Panc1 (cell line): ENCODE results near the gene RICTOR. TPM values are rescaled to one million over a fixed set of nuclear protein-coding genes. Genes with fewer than 3 reads are reported as not detected.

ENCODE experiments used
- ATAC-seq: fragments of 200-7000 bp; cut with Tn5 transposase; 2 replicates; pipeline ENCODE4 v1.9.1; 2020; ENCODE audit warnings: mild to moderate bottlenecking, moderate library complexity
- BruUV-seq: library from RNA; stranded (reverse); fragments of 400-500 nt; replicated peaks from 2 replicates; lab custom pipeline; 2021; lab: Mats Ljungman, UMichigan
- CTCF ChIA-PET: fragments of 300-600 bp; sonication (Branson Sonifier 250); formaldehyde crosslinking; loops from one replicate; lab custom pipeline; 2022; ENCODE audit warnings: antibody characterized with exemption; lab: Charles Lee
- POLR2A ChIA-PET: fragments of 300-600 bp; sonication (Branson Sonifier 250); formaldehyde crosslinking; loops from one replicate; lab custom pipeline; 2022; ENCODE audit warnings: antibody characterized with exemption; lab: Charles Lee
- DNase-seq: peaks from one replicate; pipeline ENCODE4 v3.0.0-alpha.2; 2010; ENCODE audit warnings: low read depth, low spot score
- H3K27ac ChIP-seq: 2 replicates; pipeline ENCODE4 v1.5.1; 2011; ENCODE audit warnings: mild to moderate bottlenecking, low read length, inconsistent platforms
- H3K27me3 ChIP-seq: fragments of 200-500 bp; sonication (Bioruptor generic); 2 replicates; pipeline ENCODE4 v1.6.0; 2014; ENCODE audit warnings: low read length, inconsistent platforms; ENCODE audit not compliant: control insufficient read depth, insufficient read depth
- H3K36me3 ChIP-seq: fragments of 200-500 bp; sonication (Bioruptor generic); 2 replicates; pipeline ENCODE4 v1.5.1; 2014; ENCODE audit warnings: inconsistent platforms, mild to moderate bottlenecking, low read length, moderate library complexity; ENCODE audit not compliant: control insufficient read depth, insufficient read depth
- H3K4me1 ChIP-seq: 2 replicates; pipeline ENCODE4 v1.5.1; 2011; ENCODE audit warnings: inconsistent platforms, mild to moderate bottlenecking, low read length, moderate library complexity; ENCODE audit not compliant: control insufficient read depth, insufficient read depth
- H3K4me3 ChIP-seq, 2 experiments: 2 replicates each; pipeline ENCODE4 v1.5.1; 2011 to 2012; ENCODE audit warnings: low read depth in 2 of 2, low read length in 2 of 2, mild to moderate bottlenecking in 2 of 2, inconsistent platforms in 1 of 2, moderate library complexity in 1 of 2
- H3K9me3 ChIP-seq: fragments of 200-500 bp; sonication (Bioruptor generic); 2 replicates; pipeline ENCODE4 v1.5.1; 2014; ENCODE audit warnings: low read depth, mild to moderate bottlenecking, inconsistent platforms, low read length, moderate library complexity; ENCODE audit not compliant: control insufficient read depth, insufficient read depth
- CTCF ChIP-seq: fragments of 450-650 bp; IDR thresholded peaks from 2 replicates; pipeline ENCODE4 v1.5.1; 2017; ENCODE audit warnings: mild to moderate bottlenecking
- POLR2AphosphoS5 ChIP-seq: IDR thresholded peaks from 2 replicates; pipeline ENCODE4 v1.6.1; 2012; ENCODE audit warnings: mild to moderate bottlenecking, low read depth, low read length, moderate library complexity
- REST ChIP-seq, 2 experiments: IDR thresholded peaks; 2 replicates each; pipeline ENCODE4 v1.6.1; 2011 to 2012; ENCODE audit warnings: low read depth in 2 of 2, control low read depth in 1 of 2, low read length in 1 of 2, mild to moderate bottlenecking in 1 of 2, moderate library complexity in 1 of 2; ENCODE audit not compliant: insufficient read depth in 1 of 2
- SIN3A ChIP-seq: IDR thresholded peaks from 2 replicates; pipeline ENCODE4 v1.6.1; 2012; ENCODE audit warnings: low read depth, mild to moderate bottlenecking, low read length, moderate library complexity, borderline replicate concordance; ENCODE audit not compliant: insufficient read depth
- TCF7L2 ChIP-seq: IDR thresholded peaks from 2 replicates; pipeline ENCODE4 v1.6.1; 2011; ENCODE audit warnings: mild to moderate bottlenecking, low read depth, low read length, inconsistent platforms
- in situ Hi-C: cut with HindIII; loops from 2 replicates; pipeline ENCODE4 v1.10.0; 2016; ENCODE audit warnings: low sequenced_read_pairs, low pct_unique_long_range_greater_than_20kb
- intact Hi-C: fragments of 100-400 bp; cut with micrococcal nuclease; formaldehyde crosslinking; loops from one replicate; pipeline ENCODE4 v1.10.0; 2022; ENCODE audit not compliant: unreplicated experiment
- total RNA-seq: library from RNA; stranded (reverse); gene quantifications from one replicate; pipeline ENCODE4 v1.2.1, GENCODE V29; 2021; ENCODE audit not compliant: unreplicated experiment

RICTOR gene
- total RNA-seq, 1 experiment from 2014 or later = 21.3 TPM

- no peak for TF ChIP-seq REST (IDR thresholded peaks at IDR 0.05; ENCODE audit: insufficient read depth in 1 of 2, low read depth in 2 of 2, low read length in 1 of 2)
- no peak for TF ChIP-seq POLR2AphosphoS5
- TF ChIP-seq CTCF = no peak
- no peak for TF ChIP-seq SIN3A
- no peak for TF ChIP-seq TCF7L2
- DNase-seq = no peak
- ChIA-PET POLR2A (no interaction called here), CTCF (no interaction called here)
- ATAC-seq = no peak
- Histone ChIP-seq H3K9me3 (peaks cover 4% of the 10 kb centered on the region; the same call in 1 of the 2 replicates), H3K27ac (no peak overlapping the region), H3K4me1 (peaks cover 2% of the 10 kb centered on the region; the same call in 1 of the 2 replicates), H3K27me3 (no peaks in the 10 kb centered on the region), H3K36me3 (no peaks in the 10 kb centered on the region), H3K4me3 (no peak overlapping the region)
- BruUV-seq = no TSS peak
- intact Hi-C loops (no loop called here), in situ Hi-C loops (no loop called here)
These were observed 48.7 kb downstream of the RICTOR start for GRCh38 chr5:39025456-39025855.

GRCh38 chr5:39024884-39025283 lies 49.3 kb downstream of the RICTOR start:
- POLR2A ChIA-PET = no interaction called here
- Histone ChIP-seq H3K4me1 (peaks cover 2% of the 10 kb centered on the region; the same call in 1 of the 2 replicates), H3K27me3 (no peaks in the 10 kb centered on the region), H3K4me3 (no peak overlapping the region), H3K9me3 (peaks cover 4% of the 10 kb centered on the region; the same call in 1 of the 2 replicates), H3K27ac (no peak overlapping the region), H3K36me3 (no peaks in the 10 kb centered on the region)
- in situ Hi-C loops (no loop called here), intact Hi-C loops (no loop called here)
- ATAC-seq (no peak), DNase-seq (no peak)
- BruUV-seq = no TSS peak
- CTCF ChIA-PET = no interaction called here
- TF ChIP-seq SIN3A (no peak), POLR2AphosphoS5 (no peak), CTCF (no peak), REST (IDR thresholded peaks at IDR 0.05; ENCODE audit: insufficient read depth in 1 of 2, low read depth in 2 of 2, low read length in 1 of 2) (no peak), TCF7L2 (no peak)
